HepG2 (cell line): ENCODE results near the gene SF3A2. TPM values are rescaled to one million over a fixed set of nuclear protein-coding genes. Genes with fewer than 3 reads are reported as not detected.

ENCODE experiments used
- AKAP8 ChIP-seq: sonication (generic); formaldehyde crosslinking; IDR thresholded peaks from 2 replicates; pipeline ENCODE4 v1.5.1; 2020; ENCODE audit warnings: mild to moderate bottlenecking, missing genetic modification reagents
- IKZF1 ChIP-seq: fragments of 450-650 bp; IDR thresholded peaks from 2 replicates; pipeline ENCODE4 v1.7.1; 2016
- MZF1 ChIP-seq: sonication (generic); formaldehyde crosslinking; IDR thresholded peaks from 2 replicates; pipeline ENCODE4 v1.8.1; 2023; ENCODE audit warnings: mild to moderate bottlenecking, missing genetic modification reagents, borderline replicate concordance
- NONO ChIP-seq, 2 experiments: fragments of 450-650 bp in 1 of 2; sonication (generic) in 1 of 2; formaldehyde crosslinking in 1 of 2; IDR thresholded peaks in 1 of 2; conservative IDR thresholded peaks in 1 of 2; 2 replicates each; pipeline versions ENCODE4 v1.6.1 to v1.8.0; 2017 to 2022; ENCODE audit warnings: mild to moderate bottlenecking in 1 of 2, missing genetic modification reagents in 1 of 2, moderate library complexity in 1 of 2
- NR2C2 ChIP-seq: sonication (generic); formaldehyde crosslinking; IDR thresholded peaks from 2 replicates; pipeline ENCODE4 v1.4.0; 2020; ENCODE audit warnings: missing genetic modification reagents, mild to moderate bottlenecking, moderate library complexity, borderline replicate concordance
- RBAK ChIP-seq: sonication (generic); formaldehyde crosslinking; IDR thresholded peaks from 2 replicates; pipeline ENCODE4 v1.5.1; 2020; ENCODE audit warnings: mild to moderate bottlenecking, missing genetic modification reagents
- XRCC5 ChIP-seq: fragments of 200-400 bp; formaldehyde crosslinking; optimal IDR thresholded peaks from 2 replicates; pipeline ENCODE3; 2017; ENCODE audit warnings: mild to moderate bottlenecking, low read length
- ZBTB38 ChIP-seq: sonication (generic); formaldehyde crosslinking; IDR thresholded peaks from 2 replicates; pipeline ENCODE4 v1.5.1; 2020; ENCODE audit warnings: mild to moderate bottlenecking, missing genetic modification reagents
- ZHX2 ChIP-seq, 2 experiments: sonication (generic) in 1 of 2; formaldehyde crosslinking in 1 of 2; IDR thresholded peaks; 2 replicates each; pipeline versions ENCODE4 v1.6.1 to v1.9.0; 2014 to 2022; ENCODE audit warnings: antibody characterized with exemption in 1 of 2, borderline replicate concordance in 1 of 2, inconsistent platforms in 1 of 2, low read depth in 1 of 2, missing genetic modification reagents in 1 of 2
- ZNF101 ChIP-seq: sonication (generic); formaldehyde crosslinking; IDR thresholded peaks from 2 replicates; pipeline ENCODE4 v1.4.0; 2020; ENCODE audit warnings: mild to moderate bottlenecking, low read depth, missing genetic modification reagents, borderline replicate concordance
- ZNF350 ChIP-seq: sonication (generic); formaldehyde crosslinking; IDR thresholded peaks from 2 replicates; pipeline ENCODE4 v1.4.0; 2020; ENCODE audit warnings: mild to moderate bottlenecking, low read depth, missing genetic modification reagents, borderline replicate concordance
- ZNF484 ChIP-seq: sonication (generic); formaldehyde crosslinking; IDR thresholded peaks from 2 replicates; pipeline ENCODE4 v1.5.1; 2020; ENCODE audit warnings: mild to moderate bottlenecking, low read depth, missing genetic modification reagents, borderline replicate concordance
- ZNF580 ChIP-seq: IDR thresholded peaks from 2 replicates; pipeline ENCODE4 v1.6.1; 2016; ENCODE audit warnings: low read depth, borderline replicate concordance
- ZNF597 ChIP-seq: sonication (generic); formaldehyde crosslinking; IDR thresholded peaks from 2 replicates; pipeline ENCODE4 v1.5.0; 2020; ENCODE audit warnings: missing genetic modification reagents
- ZNF672 ChIP-seq: sonication (generic); formaldehyde crosslinking; IDR thresholded peaks from 2 replicates; pipeline ENCODE4 v1.8.1; 2022; ENCODE audit warnings: missing genetic modification reagents
- polyA plus RNA-seq, 8 experiments: library from polyadenylated mRNA; depleted of rRNA in 3 of 8; stranded (reverse) in 7 of 8; unstranded in 1 of 8; fragments of >200 nt; fragmentation: Illumina TruSeq in 4 of 8; extraction: Trizol in 4 of 8; gene quantifications; 2 replicates each; pipeline versions ENCODE4 v1.2.1 to v1.2.3, GENCODE V29; 2011 to 2016; ENCODE audit warnings: low read depth in 4 of 8, missing spikeins in 1 of 8, mixed read lengths in 1 of 8; ENCODE audit not compliant: insufficient read depth in 1 of 8
- total RNA-seq, 5 experiments: library from RNA; depleted of rRNA; stranded (reverse); fragments of >200 nt; fragmentation: Illumina TruSeq; extraction: Trizol; gene quantifications; 2 replicates each; pipeline ENCODE4 v1.2.3, GENCODE V29; 2016; ENCODE audit warnings: low read depth in 1 of 5
- TF ChIP-seq, protein P1 (sequence below): sonication (generic); formaldehyde crosslinking; IDR thresholded peaks from 2 replicates; pipeline ENCODE4 v1.8.1; 2023; ENCODE audit warnings: missing genetic modification reagents, mild to moderate bottlenecking, borderline replicate concordance
- TF ChIP-seq, protein P2 (sequence below): sonication (generic); formaldehyde crosslinking; conservative IDR thresholded peaks from 2 replicates; pipeline ENCODE4 v1.8.1; 2023; ENCODE audit warnings: missing genetic modification reagents
- TF ChIP-seq, protein P3 (sequence below): sonication (generic); formaldehyde crosslinking; IDR thresholded peaks from 2 replicates; pipeline ENCODE4 v1.9.0; 2022; ENCODE audit warnings: low read depth, missing genetic modification reagents

The SF3A2 gene
- total and polyA plus RNA-seq, 2 of the 13 experiments (the other 11 are each of a cell fraction or from before 2014, with no cell fraction given), result 8.6 to 8.8 TPM

DNA sequence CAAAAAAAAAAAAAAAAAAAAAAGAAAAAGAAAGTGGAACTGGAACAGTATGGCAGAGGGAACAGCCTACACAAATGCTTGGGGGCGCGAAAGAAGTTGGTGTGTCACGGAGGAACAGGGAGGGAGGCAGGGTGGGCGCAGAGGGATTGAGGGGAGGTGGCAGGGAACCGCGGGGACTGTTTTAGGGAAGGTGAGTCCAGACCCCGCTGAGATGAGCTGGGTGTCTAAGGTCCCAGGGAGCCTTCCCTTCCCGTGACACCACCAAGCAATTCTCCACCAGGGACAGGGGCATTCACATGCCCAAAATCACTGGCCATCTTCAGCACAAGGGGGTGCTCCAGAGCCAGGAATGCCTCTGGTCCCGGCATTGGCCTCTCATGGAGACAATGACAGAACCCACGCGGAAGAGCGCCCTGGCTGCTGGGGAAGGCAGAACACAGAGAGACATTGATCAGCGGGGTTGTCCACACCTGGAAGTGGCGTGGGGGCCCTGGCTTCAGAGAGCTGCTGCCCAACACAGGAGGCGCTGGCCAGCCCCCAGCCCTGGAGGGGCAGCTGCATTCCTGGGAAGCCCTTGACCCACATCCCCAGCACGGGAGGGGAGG lies 38.4 kb downstream of the SF3A2 start (continued):
- TF ChIP-seq ZNF484 (CRISPR knock-in tag) (no peak), ZBTB38 (CRISPR knock-in tag) (peak; percentile 94), RBAK (CRISPR knock-in tag) (no peak), ZNF580 (CRISPR knock-in tag) (no peak), AKAP8 (no peak), NR2C2 (CRISPR knock-in tag) (no peak; the same call in 1 of the 2 replicates), ZNF597 (CRISPR knock-in tag) (no peak), ZNF350 (no peak), XRCC5 (peak; percentile 39), IKZF1 (no peak), MZF1 (CRISPR knock-in tag) (no peak), ZHX2 (IDR thresholded peaks at IDR 0.05; ENCODE audit: low read depth) (no peak), ZHX2 (CRISPR knock-in tag; IDR thresholded peaks at IDR 0.05; ENCODE audit: borderline replicate concordance) (no peak), ZNF672 (CRISPR knock-in tag) (no peak), NONO (IDR thresholded peaks at IDR 0.05) (no peak), NONO (CRISPR knock-in tag; conservative IDR thresholded peaks at IDR 0.05) (peak; percentile 51; the same call in 1 of the 2 replicates), ZNF101 (CRISPR knock-in tag) (no peak)
- TF ChIP-seq, protein P1, sequence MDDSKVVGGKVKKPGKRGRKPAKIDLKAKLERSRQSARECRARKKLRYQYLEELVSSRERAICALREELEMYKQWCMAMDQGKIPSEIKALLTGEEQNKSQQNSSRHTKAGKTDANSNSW, result no peak
- TF ChIP-seq, protein P2, sequence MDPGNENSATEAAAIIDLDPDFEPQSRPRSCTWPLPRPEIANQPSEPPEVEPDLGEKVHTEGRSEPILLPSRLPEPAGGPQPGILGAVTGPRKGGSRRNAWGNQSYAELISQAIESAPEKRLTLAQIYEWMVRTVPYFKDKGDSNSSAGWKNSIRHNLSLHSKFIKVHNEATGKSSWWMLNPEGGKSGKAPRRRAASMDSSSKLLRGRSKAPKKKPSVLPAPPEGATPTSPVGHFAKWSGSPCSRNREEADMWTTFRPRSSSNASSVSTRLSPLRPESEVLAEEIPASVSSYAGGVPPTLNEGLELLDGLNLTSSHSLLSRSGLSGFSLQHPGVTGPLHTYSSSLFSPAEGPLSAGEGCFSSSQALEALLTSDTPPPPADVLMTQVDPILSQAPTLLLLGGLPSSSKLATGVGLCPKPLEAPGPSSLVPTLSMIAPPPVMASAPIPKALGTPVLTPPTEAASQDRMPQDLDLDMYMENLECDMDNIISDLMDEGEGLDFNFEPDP (CRISPR knock-in tag), result no peak
- TF ChIP-seq, protein P3, sequence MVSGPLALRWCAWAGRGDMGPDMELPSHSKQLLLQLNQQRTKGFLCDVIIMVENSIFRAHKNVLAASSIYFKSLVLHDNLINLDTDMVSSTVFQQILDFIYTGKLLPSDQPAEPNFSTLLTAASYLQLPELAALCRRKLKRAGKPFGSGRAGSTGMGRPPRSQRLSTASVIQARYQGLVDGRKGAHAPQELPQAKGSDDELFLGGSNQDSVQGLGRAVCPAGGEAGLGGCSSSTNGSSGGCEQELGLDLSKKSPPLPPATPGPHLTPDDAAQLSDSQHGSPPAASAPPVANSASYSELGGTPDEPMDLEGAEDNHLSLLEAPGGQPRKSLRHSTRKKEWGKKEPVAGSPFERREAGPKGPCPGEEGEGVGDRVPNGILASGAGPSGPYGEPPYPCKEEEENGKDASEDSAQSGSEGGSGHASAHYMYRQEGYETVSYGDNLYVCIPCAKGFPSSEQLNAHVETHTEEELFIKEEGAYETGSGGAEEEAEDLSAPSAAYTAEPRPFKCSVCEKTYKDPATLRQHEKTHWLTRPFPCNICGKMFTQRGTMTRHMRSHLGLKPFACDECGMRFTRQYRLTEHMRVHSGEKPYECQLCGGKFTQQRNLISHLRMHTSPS, result no peak
